A673 (cell line): ENCODE data around the gene NPC2. TPM values are rescaled to one million over a fixed set of nuclear protein-coding genes. Genes with fewer than 3 reads are reported as not detected.

Experiments used
- BruUV-seq: library from RNA; stranded (reverse); fragments of 400-500 nt; replicated peaks from 2 replicates; lab custom pipeline; 2021; lab: Mats Ljungman, UMichigan
- CTCF ChIA-PET: fragments of 300-600 bp; sonication (Branson Sonifier 250); formaldehyde crosslinking; loops from one replicate; lab custom pipeline; 2022; ENCODE audit warnings: antibody characterized with exemption; lab: Charles Lee
- POLR2A ChIA-PET: fragments of 300-600 bp; sonication (Branson Sonifier 250); formaldehyde crosslinking; loops from one replicate; lab custom pipeline; 2022; ENCODE audit warnings: antibody characterized with exemption; ENCODE audit not compliant: low non-redundant PET; lab: Charles Lee
- DNase-seq: peaks from one replicate; pipeline ENCODE4 v3.0.0-alpha.2; 2015; ENCODE audit warnings: low spot score
- H3K27ac ChIP-seq: fragments of 200-600 bp; sonication (generic); 2 replicates; pipeline ENCODE4 v1.5.1; 2016; ENCODE audit warnings: mixed run types, low read depth, mild to moderate bottlenecking, mixed read lengths, antibody characterized with exemption, low read length; ENCODE audit not compliant: poor library complexity, severe bottlenecking
- H3K27me3 ChIP-seq: fragments of 200-600 bp; sonication (generic); replicated peaks from 2 replicates; pipeline ENCODE4 v1.6.1; 2017; ENCODE audit warnings: mixed run types, low read depth, mild to moderate bottlenecking, mixed read lengths, antibody characterized with exemption, low read length; ENCODE audit not compliant: insufficient read depth, poor library complexity
- H3K36me3 ChIP-seq: fragments of 200-600 bp; sonication (generic); 2 replicates; pipeline ENCODE4 v1.6.1; 2016; ENCODE audit warnings: mixed run types, mild to moderate bottlenecking, mixed read lengths, antibody characterized with exemption, low read length; ENCODE audit not compliant: insufficient read depth, poor library complexity, severe bottlenecking
- H3K4me1 ChIP-seq: fragments of 200-600 bp; sonication (generic); 2 replicates; pipeline ENCODE4 v1.6.1; 2017; ENCODE audit warnings: mixed run types, mild to moderate bottlenecking, mixed read lengths, antibody characterized with exemption, low read length; ENCODE audit not compliant: insufficient read depth, poor library complexity, severe bottlenecking
- H3K4me3 ChIP-seq: fragments of 200-600 bp; sonication (generic); 2 replicates; pipeline ENCODE4 v1.5.1; 2016; ENCODE audit warnings: low read depth, mixed run types, mild to moderate bottlenecking, mixed read lengths, low read length; ENCODE audit not compliant: poor library complexity, severe bottlenecking
- H3K9me3 ChIP-seq: fragments of 200-600 bp; sonication (generic); 2 replicates; pipeline ENCODE4 v1.6.1; 2016; ENCODE audit warnings: mixed run types, low read depth, mild to moderate bottlenecking, mixed read lengths, antibody characterized with exemption, low read length; ENCODE audit not compliant: poor library complexity, severe bottlenecking
- EZH2 ChIP-seq: fragments of 200-600 bp; sonication (generic); IDR thresholded peaks from 2 replicates; pipeline ENCODE4 v1.6.1; 2017; ENCODE audit warnings: borderline replicate concordance, low read depth, mild to moderate bottlenecking, mixed read lengths, antibody characterized with exemption, low read length; ENCODE audit not compliant: poor library complexity, severe bottlenecking
- intact Hi-C: fragments of 100-400 bp; cut with micrococcal nuclease; formaldehyde crosslinking; loops from one replicate; pipeline ENCODE4 v1.10.0; 2022; ENCODE audit not compliant: unreplicated experiment
- total RNA-seq: library from RNA; stranded (reverse); gene quantifications from 2 replicates; pipeline ENCODE4 v1.2.3, GENCODE V29; 2021
- TF ChIP-seq, protein P1 (sequence below): fragments of 300-800, 200-600 bp; sonication (generic); conservative IDR thresholded peaks from 2 replicates; pipeline ENCODE4 v1.5.1; 2017; ENCODE audit warnings: low read depth, mild to moderate bottlenecking, antibody characterized with exemption, low read length, moderate library complexity, mixed read lengths

Gene NPC2
- total RNA-seq, 1 experiment from 2014 or later: 68.8 TPM

DNA sequence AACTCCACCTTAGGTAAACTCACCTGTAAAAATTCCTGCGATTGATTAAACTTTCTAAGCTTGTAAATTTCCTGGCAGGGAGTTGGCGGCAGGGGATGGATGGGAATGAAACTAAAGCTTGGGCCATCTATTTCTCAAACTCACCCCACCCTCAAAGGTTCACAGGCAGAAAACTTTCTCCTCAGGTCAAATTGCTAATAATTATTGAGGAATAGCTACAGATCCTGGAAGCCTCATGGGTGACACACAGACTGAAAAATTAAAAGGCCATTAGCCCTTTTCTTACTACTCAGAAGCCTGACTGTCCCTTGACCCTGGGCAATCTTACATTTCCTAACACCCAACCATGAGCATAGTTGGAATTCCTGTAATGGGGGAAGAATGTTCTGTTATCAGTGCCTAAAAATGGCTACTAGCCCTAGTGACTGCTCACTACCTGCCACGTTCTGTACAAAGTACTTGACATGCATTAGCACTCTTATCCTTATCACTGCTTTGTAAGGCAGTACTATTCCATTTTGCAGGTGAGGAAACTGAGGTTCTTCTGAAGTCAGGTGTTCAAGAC, 54.7 kb downstream of the NPC2 start:
- H3K36me3 ChIP-seq: no peaks in the 10 kb centered on the region
- no peak for TF ChIP-seq EZH2
- TF ChIP-seq, protein P1, sequence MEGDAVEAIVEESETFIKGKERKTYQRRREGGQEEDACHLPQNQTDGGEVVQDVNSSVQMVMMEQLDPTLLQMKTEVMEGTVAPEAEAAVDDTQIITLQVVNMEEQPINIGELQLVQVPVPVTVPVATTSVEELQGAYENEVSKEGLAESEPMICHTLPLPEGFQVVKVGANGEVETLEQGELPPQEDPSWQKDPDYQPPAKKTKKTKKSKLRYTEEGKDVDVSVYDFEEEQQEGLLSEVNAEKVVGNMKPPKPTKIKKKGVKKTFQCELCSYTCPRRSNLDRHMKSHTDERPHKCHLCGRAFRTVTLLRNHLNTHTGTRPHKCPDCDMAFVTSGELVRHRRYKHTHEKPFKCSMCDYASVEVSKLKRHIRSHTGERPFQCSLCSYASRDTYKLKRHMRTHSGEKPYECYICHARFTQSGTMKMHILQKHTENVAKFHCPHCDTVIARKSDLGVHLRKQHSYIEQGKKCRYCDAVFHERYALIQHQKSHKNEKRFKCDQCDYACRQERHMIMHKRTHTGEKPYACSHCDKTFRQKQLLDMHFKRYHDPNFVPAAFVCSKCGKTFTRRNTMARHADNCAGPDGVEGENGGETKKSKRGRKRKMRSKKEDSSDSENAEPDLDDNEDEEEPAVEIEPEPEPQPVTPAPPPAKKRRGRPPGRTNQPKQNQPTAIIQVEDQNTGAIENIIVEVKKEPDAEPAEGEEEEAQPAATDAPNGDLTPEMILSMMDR: no peak
- intact Hi-C loops: no loop called here
- no peak overlapping the region for H3K4me3 ChIP-seq
- no peaks in the 10 kb centered on the region for H3K9me3 ChIP-seq
- BruUV-seq: no TSS peak
- H3K4me1 ChIP-seq: no peaks in the 10 kb centered on the region
- no peak for DNase-seq
- ChIA-PET CTCF (no interaction called here), POLR2A (no interaction called here)
- peaks cover 19% of the 10 kb centered on the region for H3K27me3 ChIP-seq
- no peak overlapping the region for H3K27ac ChIP-seq

DNA sequence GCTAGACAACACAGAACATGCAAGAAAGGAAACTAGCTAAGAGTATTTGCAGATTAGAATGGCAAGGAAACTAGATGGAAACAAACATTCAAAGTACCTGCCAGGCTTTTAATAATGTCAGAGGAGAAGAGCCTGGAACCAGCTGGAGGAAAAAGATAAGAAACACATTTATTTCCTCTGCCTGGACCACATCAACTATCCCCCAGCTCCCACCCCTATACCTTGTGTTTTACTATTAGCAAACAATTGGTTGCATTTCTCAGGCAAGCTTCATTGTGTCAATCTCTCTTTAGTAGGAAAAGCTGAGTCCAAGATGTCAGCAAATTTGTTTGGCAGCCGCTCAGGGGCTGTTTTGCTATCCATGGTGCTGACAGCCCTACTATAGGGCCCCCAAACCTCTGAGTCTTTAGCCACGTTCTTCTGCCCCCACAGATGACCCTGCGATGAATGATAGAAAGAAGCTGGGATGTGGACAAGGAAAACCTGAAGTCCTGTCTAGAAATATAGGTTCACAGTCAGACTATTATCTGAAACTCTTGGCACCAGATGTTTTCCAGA, 55.5 kb downstream of the NPC2 start:
- no peaks in the 10 kb centered on the region for H3K9me3 ChIP-seq
- no peak overlapping the region for H3K4me3 ChIP-seq
- ChIA-PET POLR2A (no interaction called here), CTCF (no interaction called here)
- BruUV-seq: no TSS peak
- H3K4me1 ChIP-seq: no peaks in the 10 kb centered on the region
- no peak overlapping the region for H3K27ac ChIP-seq
- no peak for DNase-seq
- no peaks in the 10 kb centered on the region for H3K36me3 ChIP-seq
- peaks cover 19% of the 10 kb centered on the region for H3K27me3 ChIP-seq
- intact Hi-C loops: no loop called here
- TF ChIP-seq, protein P1: no peak
- no peak for TF ChIP-seq EZH2

DNA sequence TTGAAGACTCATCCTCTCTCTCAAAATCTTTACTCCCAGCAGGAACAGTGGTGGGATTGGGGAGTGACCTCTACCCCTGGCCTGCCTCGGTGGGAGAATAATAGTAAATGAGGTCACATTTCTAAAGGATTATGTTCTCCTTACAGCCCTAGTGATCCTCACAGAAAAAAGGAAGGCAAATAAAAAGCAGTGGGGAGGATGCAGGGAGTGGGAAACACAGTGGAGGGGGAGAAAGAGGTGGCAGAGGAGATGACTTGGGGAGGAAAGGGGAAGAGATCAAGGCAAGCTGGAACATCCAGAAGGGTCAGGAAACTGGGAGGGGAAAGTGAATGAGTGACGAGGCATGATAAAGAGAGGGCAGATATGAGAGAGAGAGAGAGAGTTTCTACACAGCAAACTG, 58.8 kb downstream of the NPC2 start:
- peaks cover 17% of the 10 kb centered on the region for H3K27me3 ChIP-seq
- H3K4me1 ChIP-seq: no peaks in the 10 kb centered on the region
- ChIA-PET CTCF (no interaction called here), POLR2A (no interaction called here)
- intact Hi-C loops: no loop called here
- no peak for DNase-seq
- no peak overlapping the region for H3K27ac ChIP-seq
- no peaks in the 10 kb centered on the region for H3K36me3 ChIP-seq
- no peaks in the 10 kb centered on the region for H3K9me3 ChIP-seq
- TF ChIP-seq, protein P1: no peak
- TF ChIP-seq EZH2: no peak
- no peak overlapping the region for H3K4me3 ChIP-seq
- no TSS peak for BruUV-seq
